Measurements from ENCODE around the gene PRDM13. TPM values are rescaled to one million over a fixed set of nuclear protein-coding genes. Genes with fewer than 3 reads are reported as not detected.
"Not testable (repeated sequence)": the region's sequence is repeated elsewhere in the genome, so short reads cannot be mapped to it uniquely, and the experiment has no call there.

Gene PRDM13
- total and polyA plus RNA-seq, 2 experiments from 2014 or later, result 0.08 to 0.10 TPM

- no peak for TF ChIP-seq NANOG (IDR thresholded peaks at IDR 0.05; ENCODE audit: borderline replicate concordance)
- Histone ChIP-seq H3K79me2 (replicated peaks; ENCODE audit: insufficient read depth) (no peaks in the 10 kb centered on the region), H3K27ac (ENCODE audit: low read depth) (no peak overlapping the region), H4K20me1 (replicated peaks; ENCODE audit: insufficient read depth) (no peaks in the 10 kb centered on the region), H3K27me3 (ENCODE audit: insufficient read depth) (no peaks in the 10 kb centered on the region), H3K4me1 (ENCODE audit: insufficient read depth) (no peaks in the 10 kb centered on the region), H3K4me2 (no peak overlapping the region), H3K4me3 (no peak overlapping the region), H2AFZ (no peak overlapping the region), H3K9me2 (ENCODE audit: insufficient read depth) (no peaks in the 10 kb centered on the region), H3F3A (replicated peaks; ENCODE audit: low read depth) (no peaks in the 10 kb centered on the region), H3K36me3 (ENCODE audit: insufficient read depth) (no peaks in the 10 kb centered on the region)
- ATAC-seq (no peak), DNase-seq (ENCODE audit: low spot score) (no peak)
- no peak overlapping the region for H3K27ac Mint-ChIP-seq
- no peaks in the 10 kb centered on the region for H3K4me1 Mint-ChIP-seq
- no peaks in the 10 kb centered on the region for H3K27me3 Mint-ChIP-seq (ENCODE audit: insufficient read depth, low read depth, poor library complexity)
- no peaks in the 10 kb centered on the region; the same call in 2 of the 3 replicates for H3K9me3 Mint-ChIP-seq
- H3K4me3 Mint-ChIP-seq, result no peak overlapping the region
- H3K36me3 Mint-ChIP-seq (ENCODE audit: low read depth), result no peaks in the 10 kb centered on the region
Measured at GRCh38 chr6:99629293-99629692, 22.7 kb downstream of the PRDM13 start.

- Histone ChIP-seq H3K4me3 (no peak overlapping the region), H3K4me1 (ENCODE audit: insufficient read depth) (no peaks in the 10 kb centered on the region), H3K27ac (ENCODE audit: low read depth) (no peak overlapping the region), H3K79me2 (replicated peaks; ENCODE audit: insufficient read depth) (no peaks in the 10 kb centered on the region), H3K4me2 (no peak overlapping the region), H3K27me3 (ENCODE audit: insufficient read depth) (no peaks in the 10 kb centered on the region), H3K9me2 (ENCODE audit: insufficient read depth) (no peaks in the 10 kb centered on the region), H3K36me3 (ENCODE audit: insufficient read depth) (no peaks in the 10 kb centered on the region), H2AFZ (no peak overlapping the region), H4K20me1 (replicated peaks; ENCODE audit: insufficient read depth) (no peaks in the 10 kb centered on the region), H3F3A (replicated peaks; ENCODE audit: low read depth) (no peaks in the 10 kb centered on the region)
- peaks cover 23% of the 10 kb centered on the region for H3K9me3 Mint-ChIP-seq
- DNase-seq (ENCODE audit: low spot score), result no peak
- peaks cover 13% of the 10 kb centered on the region for H3K36me3 Mint-ChIP-seq (ENCODE audit: low read depth)
- H3K4me3 Mint-ChIP-seq, result no peak overlapping the region
- no peaks in the 10 kb centered on the region for H3K4me1 Mint-ChIP-seq
- no peaks in the 10 kb centered on the region for H3K27me3 Mint-ChIP-seq (ENCODE audit: insufficient read depth, low read depth, poor library complexity)
- ATAC-seq, result no peak
- no peak overlapping the region for H3K27ac Mint-ChIP-seq
- TF ChIP-seq CTCF (conservative IDR thresholded peaks at IDR 0.05; ENCODE audit: low read depth in 2 of 2) (no peak), EZH2 (IDR thresholded peaks at IDR 0.05; ENCODE audit: low read depth, unreplicated experiment) (no peak), CREB1 (CRISPR knock-in tag; IDR thresholded peaks at IDR 0.05; ENCODE audit: low read depth) (no peak), ZNF462 (CRISPR knock-in tag; IDR thresholded peaks at IDR 0.05) (no peak), ETS1 (IDR thresholded peaks at IDR 0.05) (no peak), JUNB (IDR thresholded peaks at IDR 0.05; ENCODE audit: unreplicated experiment) (no peak), POLR2AphosphoS5 (IDR thresholded peaks at IDR 0.05; ENCODE audit: low read depth) (no peak)
Measured at GRCh38 chr6:99637629-99638028, 31.0 kb downstream of the PRDM13 start.

- H3K27me3 Mint-ChIP-seq (ENCODE audit: insufficient read depth, low read depth, poor library complexity); H3K4me1 Mint-ChIP-seq; H3K4me1 ChIP-seq (ENCODE audit: insufficient read depth); H3K27ac Mint-ChIP-seq; H3K36me3 ChIP-seq (ENCODE audit: insufficient read depth); H3K79me2 ChIP-seq (replicated peaks; ENCODE audit: insufficient read depth); DNase-seq (ENCODE audit: low spot score); ATAC-seq; H3K9me2 ChIP-seq (ENCODE audit: insufficient read depth); H2AFZ ChIP-seq; H3K4me2 ChIP-seq; H3K4me3 ChIP-seq; H3K4me3 Mint-ChIP-seq; H3F3A ChIP-seq (replicated peaks; ENCODE audit: low read depth); H3K27ac ChIP-seq (ENCODE audit: low read depth); H3K27me3 ChIP-seq (ENCODE audit: insufficient read depth); H4K20me1 ChIP-seq (replicated peaks; ENCODE audit: insufficient read depth): not testable (repeated sequence)
- H3K9me3 Mint-ChIP-seq, result peaks cover 23% of the 10 kb centered on the region
- peaks cover 13% of the 10 kb centered on the region for H3K36me3 Mint-ChIP-seq (ENCODE audit: low read depth)
Measured at GRCh38 chr6:99638358-99638757, 31.7 kb downstream of the PRDM13 start.
